Measurements from ENCODE around the gene IL18. TPM values are rescaled to one million over a fixed set of nuclear protein-coding genes. Genes with fewer than 3 reads are reported as not detected.

The IL18 gene
- polyA plus RNA-seq, 1 donor from 2014 or later, result not detected

DNA sequence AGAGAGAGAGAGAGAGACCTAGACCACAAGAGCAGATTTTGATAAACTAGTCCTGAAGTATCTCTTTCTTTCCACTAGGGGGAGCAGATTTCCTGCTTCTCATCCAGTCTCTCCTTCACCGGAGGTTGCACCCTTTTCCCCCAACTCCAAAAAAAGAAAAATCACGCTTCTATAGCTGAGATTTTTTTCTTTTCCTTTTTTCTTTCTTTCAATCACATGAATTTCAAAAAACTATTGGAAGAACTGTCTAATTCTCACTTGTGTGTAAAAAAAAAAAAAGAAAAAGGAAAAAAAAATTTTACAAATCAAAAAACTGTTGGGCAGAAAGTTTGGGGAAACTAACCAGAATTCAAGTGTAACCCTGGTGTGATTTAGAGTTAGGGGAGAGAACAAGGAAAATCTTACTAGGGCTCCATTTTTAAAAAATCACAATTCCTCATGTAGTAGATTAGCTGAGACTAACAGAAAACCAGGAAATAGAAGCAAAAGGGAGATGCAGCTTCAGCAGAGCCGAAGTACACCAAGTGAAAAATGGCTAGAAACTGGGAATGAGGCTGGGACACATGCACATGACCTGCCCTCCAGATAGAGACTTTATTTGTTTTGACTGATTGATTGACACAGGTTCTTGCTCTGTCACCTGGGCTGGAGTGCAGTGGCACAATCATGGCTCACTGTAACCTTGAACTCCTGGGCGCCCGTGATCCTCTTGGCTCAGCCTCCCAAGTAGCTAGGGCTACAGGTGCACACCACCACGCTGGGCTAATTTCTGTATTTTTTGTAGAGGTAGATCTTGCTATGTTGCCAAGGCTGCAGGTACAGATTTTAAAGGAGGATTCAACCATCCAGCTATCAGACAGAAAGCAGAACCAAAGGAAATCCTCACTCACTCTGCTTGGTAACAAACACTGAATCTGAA lies 50.1 kb downstream of the IL18 start:
- no peak overlapping the region for H3K4me2 ChIP-seq (ENCODE audit: low read length)
- H3F3A ChIP-seq (ENCODE audit: insufficient read depth, low read length, poor library complexity, severe bottlenecking), result no peaks in the 10 kb centered on the region
- no peaks in the 10 kb centered on the region for H3K36me3 ChIP-seq (ENCODE audit: insufficient read depth, low read length)
- H3K79me2 ChIP-seq (replicated peaks; ENCODE audit: insufficient read depth, low read length), result no peaks in the 10 kb centered on the region
- no peak overlapping the region for H3K27ac ChIP-seq (ENCODE audit: low read length)
- no peak overlapping the region for H2AFZ ChIP-seq (ENCODE audit: low read depth, low read length)
- no peaks in the 10 kb centered on the region for H3K9me3 ChIP-seq (ENCODE audit: low read length)
- H3K9ac ChIP-seq (ENCODE audit: low read length), result no peak overlapping the region
- no peaks in the 10 kb centered on the region for H3K9me2 ChIP-seq (ENCODE audit: insufficient read depth, low read length)
- no peaks in the 10 kb centered on the region for H4K20me1 ChIP-seq (ENCODE audit: insufficient read depth)
- TF ChIP-seq, protein P1, sequence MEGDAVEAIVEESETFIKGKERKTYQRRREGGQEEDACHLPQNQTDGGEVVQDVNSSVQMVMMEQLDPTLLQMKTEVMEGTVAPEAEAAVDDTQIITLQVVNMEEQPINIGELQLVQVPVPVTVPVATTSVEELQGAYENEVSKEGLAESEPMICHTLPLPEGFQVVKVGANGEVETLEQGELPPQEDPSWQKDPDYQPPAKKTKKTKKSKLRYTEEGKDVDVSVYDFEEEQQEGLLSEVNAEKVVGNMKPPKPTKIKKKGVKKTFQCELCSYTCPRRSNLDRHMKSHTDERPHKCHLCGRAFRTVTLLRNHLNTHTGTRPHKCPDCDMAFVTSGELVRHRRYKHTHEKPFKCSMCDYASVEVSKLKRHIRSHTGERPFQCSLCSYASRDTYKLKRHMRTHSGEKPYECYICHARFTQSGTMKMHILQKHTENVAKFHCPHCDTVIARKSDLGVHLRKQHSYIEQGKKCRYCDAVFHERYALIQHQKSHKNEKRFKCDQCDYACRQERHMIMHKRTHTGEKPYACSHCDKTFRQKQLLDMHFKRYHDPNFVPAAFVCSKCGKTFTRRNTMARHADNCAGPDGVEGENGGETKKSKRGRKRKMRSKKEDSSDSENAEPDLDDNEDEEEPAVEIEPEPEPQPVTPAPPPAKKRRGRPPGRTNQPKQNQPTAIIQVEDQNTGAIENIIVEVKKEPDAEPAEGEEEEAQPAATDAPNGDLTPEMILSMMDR (IDR thresholded peaks at IDR 0.05; ENCODE audit: poor library complexity, severe bottlenecking), result peak; percentile 64
- TF ChIP-seq, protein P2, sequence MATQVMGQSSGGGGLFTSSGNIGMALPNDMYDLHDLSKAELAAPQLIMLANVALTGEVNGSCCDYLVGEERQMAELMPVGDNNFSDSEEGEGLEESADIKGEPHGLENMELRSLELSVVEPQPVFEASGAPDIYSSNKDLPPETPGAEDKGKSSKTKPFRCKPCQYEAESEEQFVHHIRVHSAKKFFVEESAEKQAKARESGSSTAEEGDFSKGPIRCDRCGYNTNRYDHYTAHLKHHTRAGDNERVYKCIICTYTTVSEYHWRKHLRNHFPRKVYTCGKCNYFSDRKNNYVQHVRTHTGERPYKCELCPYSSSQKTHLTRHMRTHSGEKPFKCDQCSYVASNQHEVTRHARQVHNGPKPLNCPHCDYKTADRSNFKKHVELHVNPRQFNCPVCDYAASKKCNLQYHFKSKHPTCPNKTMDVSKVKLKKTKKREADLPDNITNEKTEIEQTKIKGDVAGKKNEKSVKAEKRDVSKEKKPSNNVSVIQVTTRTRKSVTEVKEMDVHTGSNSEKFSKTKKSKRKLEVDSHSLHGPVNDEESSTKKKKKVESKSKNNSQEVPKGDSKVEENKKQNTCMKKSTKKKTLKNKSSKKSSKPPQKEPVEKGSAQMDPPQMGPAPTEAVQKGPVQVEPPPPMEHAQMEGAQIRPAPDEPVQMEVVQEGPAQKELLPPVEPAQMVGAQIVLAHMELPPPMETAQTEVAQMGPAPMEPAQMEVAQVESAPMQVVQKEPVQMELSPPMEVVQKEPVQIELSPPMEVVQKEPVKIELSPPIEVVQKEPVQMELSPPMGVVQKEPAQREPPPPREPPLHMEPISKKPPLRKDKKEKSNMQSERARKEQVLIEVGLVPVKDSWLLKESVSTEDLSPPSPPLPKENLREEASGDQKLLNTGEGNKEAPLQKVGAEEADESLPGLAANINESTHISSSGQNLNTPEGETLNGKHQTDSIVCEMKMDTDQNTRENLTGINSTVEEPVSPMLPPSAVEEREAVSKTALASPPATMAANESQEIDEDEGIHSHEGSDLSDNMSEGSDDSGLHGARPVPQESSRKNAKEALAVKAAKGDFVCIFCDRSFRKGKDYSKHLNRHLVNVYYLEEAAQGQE (IDR thresholded peaks at IDR 0.05; ENCODE audit: borderline replicate concordance), result no peak
- TF ChIP-seq MXI1 (conservative IDR thresholded peaks at IDR 0.05; ENCODE audit: poor library complexity, severe bottlenecking), result no peak
- TF ChIP-seq RAD21 (conservative IDR thresholded peaks at IDR 0.05), result peak; percentile 61
- TF ChIP-seq SMC3 (conservative IDR thresholded peaks at IDR 0.05; ENCODE audit: poor library complexity), result peak; percentile 68
- H3K4me3 ChIP-seq (ENCODE audit: low read length), result no peak overlapping the region
- no peaks in the 10 kb centered on the region for H3K27me3 ChIP-seq (ENCODE audit: insufficient read depth, low read depth, low read length)

DNA sequence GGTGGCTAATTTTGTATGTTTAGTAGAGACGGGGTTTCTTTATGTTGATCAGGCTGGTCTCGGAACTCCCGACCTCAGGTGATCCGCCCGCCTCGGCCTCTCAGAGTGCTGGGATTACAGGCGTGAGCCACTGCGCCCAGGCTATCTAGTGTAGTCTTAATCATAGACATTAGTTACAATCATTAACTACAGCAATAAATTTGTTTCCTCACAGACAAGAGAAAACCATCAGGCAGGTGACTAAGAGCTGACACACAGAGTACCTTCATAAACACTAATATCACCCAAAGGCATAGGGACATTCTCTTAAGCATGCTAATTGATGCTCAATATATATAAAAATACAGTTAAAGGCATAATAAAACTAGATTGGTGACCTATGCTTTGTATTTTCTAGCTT lies 57.8 kb downstream of the IL18 start:
- no peak overlapping the region for H3K9ac ChIP-seq (ENCODE audit: low read length)
- H3K9me3 ChIP-seq (ENCODE audit: low read length), result no peaks in the 10 kb centered on the region
- no peaks in the 10 kb centered on the region for H3K27me3 ChIP-seq (ENCODE audit: insufficient read depth, low read depth, low read length)
- no peak overlapping the region for H3K27ac ChIP-seq (ENCODE audit: low read length)
- TF ChIP-seq SMC3 (conservative IDR thresholded peaks at IDR 0.05; ENCODE audit: poor library complexity) (no peak), RAD21 (conservative IDR thresholded peaks at IDR 0.05) (no peak), TAF1 (IDR thresholded peaks at IDR 0.05; ENCODE audit: low read depth) (no peak), MXI1 (conservative IDR thresholded peaks at IDR 0.05; ENCODE audit: poor library complexity, severe bottlenecking) (no peak), EP300 (conservative IDR thresholded peaks at IDR 0.05; ENCODE audit: poor library complexity, severe bottlenecking) (no peak), EZH2 (IDR thresholded peaks at IDR 0.05; ENCODE audit: borderline replicate concordance, insufficient read depth, low read length, poor library complexity, severe bottlenecking) (no peak), POLR2AphosphoS5 (IDR thresholded peaks at IDR 0.05) (no peak)
- TF ChIP-seq, protein P1 (IDR thresholded peaks at IDR 0.05; ENCODE audit: poor library complexity, severe bottlenecking), result no peak
- TF ChIP-seq, protein P2 (IDR thresholded peaks at IDR 0.05; ENCODE audit: borderline replicate concordance), result no peak
- H3K36me3 ChIP-seq (ENCODE audit: insufficient read depth, low read length), result no peaks in the 10 kb centered on the region
- H3K9me2 ChIP-seq (ENCODE audit: insufficient read depth, low read length), result no peaks in the 10 kb centered on the region
- H4K20me1 ChIP-seq (ENCODE audit: insufficient read depth), result no peaks in the 10 kb centered on the region
- no peaks in the 10 kb centered on the region for H3F3A ChIP-seq (ENCODE audit: insufficient read depth, low read length, poor library complexity, severe bottlenecking)
- no peak overlapping the region for H2AFZ ChIP-seq (ENCODE audit: low read depth, low read length)
- no peak overlapping the region for H3K4me3 ChIP-seq (ENCODE audit: low read length)
- no peaks in the 10 kb centered on the region for H3K79me2 ChIP-seq (replicated peaks; ENCODE audit: insufficient read depth, low read length)
- H3K4me2 ChIP-seq (ENCODE audit: low read length), result no peak overlapping the region
